PFSK-1 (cell line): ENCODE results near the gene CPT1B.

Source experiments
- POLR2AphosphoS5 ChIP-seq: IDR thresholded peaks from 2 replicates; pipeline ENCODE4 v1.6.1; 2012; ENCODE audit warnings: low read depth, mild to moderate bottlenecking, control low read depth, low read length, moderate library complexity
- REST ChIP-seq, 2 experiments: IDR thresholded peaks; 2 replicates each; pipeline versions ENCODE4 v1.6.1 to v1.8.0; 2011 to 2012; ENCODE audit warnings: low read depth in 2 of 2, low read length in 2 of 2, control low read depth in 1 of 2, inconsistent platforms in 1 of 2, mild to moderate bottlenecking in 1 of 2, moderate library complexity in 1 of 2; ENCODE audit not compliant: insufficient read depth in 1 of 2
- TAF1 ChIP-seq: IDR thresholded peaks from 2 replicates; pipeline ENCODE4 v1.6.1; 2012; ENCODE audit warnings: low read length, control low read depth, borderline replicate concordance; ENCODE audit not compliant: insufficient read depth

- peak; percentile 73 for TF ChIP-seq POLR2AphosphoS5
- TF ChIP-seq TAF1 = peak; percentile 85; the same call in 1 of the 2 replicates
- no peak for TF ChIP-seq REST (IDR thresholded peaks at IDR 0.05; ENCODE audit: insufficient read depth in 1 of 2, low read depth in 2 of 2, low read length in 2 of 2)
Measured at GRCh38 chr22:50525104-50525857, 52.9 kb downstream of the CPT1B start, which contains the start of gene SCO2.
